Stimulated activated CD8-positive, alpha-beta memory T cell treated with anti-CD3 and anti-CD28 coated beads, Interleukin-4, amount 100 ng/mL, for 4 hours (primary cell): ENCODE measurements around the gene ANKRD11.
"Not testable (repeated sequence)": the region's sequence is repeated elsewhere in the genome, so short reads cannot be mapped to it uniquely, and the experiment has no call there.

Experiments
- DNase-seq, 2 donors: peaks; one replicate each; pipeline ENCODE4 v3.0.0-alpha.2; 2020; ENCODE audit warnings: low read depth in 2 of 2, low spot score in 1 of 2

Gene ANKRD11

GRCh38 chr16:89409161-89409711 is 81.1 kb downstream of the ANKRD11 start:
- DNase-seq = peak; percentile 35 to 53

GRCh38 chr16:89408315-89408714 is 82.0 kb downstream of the ANKRD11 start:
- no peak for DNase-seq

DNA sequence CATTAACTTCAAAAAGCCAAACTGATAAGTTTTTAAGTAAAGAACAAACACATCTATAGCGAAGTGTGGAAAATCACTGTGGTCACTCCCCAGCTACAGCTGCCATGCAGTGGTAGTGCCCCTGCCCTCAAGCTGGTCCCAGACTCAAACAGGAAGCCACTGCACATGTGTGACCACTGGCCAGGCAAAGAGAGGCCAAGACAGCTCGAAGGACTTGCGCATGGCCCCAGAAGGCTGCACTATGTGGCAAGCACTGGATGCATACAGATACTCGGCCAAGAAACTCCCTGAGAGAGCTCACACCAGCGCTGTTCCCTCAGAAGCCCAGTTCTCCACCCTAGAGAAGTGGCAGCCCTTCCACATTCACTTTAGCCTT is 82.4 kb downstream of the ANKRD11 start:
- no peak for DNase-seq

DNA sequence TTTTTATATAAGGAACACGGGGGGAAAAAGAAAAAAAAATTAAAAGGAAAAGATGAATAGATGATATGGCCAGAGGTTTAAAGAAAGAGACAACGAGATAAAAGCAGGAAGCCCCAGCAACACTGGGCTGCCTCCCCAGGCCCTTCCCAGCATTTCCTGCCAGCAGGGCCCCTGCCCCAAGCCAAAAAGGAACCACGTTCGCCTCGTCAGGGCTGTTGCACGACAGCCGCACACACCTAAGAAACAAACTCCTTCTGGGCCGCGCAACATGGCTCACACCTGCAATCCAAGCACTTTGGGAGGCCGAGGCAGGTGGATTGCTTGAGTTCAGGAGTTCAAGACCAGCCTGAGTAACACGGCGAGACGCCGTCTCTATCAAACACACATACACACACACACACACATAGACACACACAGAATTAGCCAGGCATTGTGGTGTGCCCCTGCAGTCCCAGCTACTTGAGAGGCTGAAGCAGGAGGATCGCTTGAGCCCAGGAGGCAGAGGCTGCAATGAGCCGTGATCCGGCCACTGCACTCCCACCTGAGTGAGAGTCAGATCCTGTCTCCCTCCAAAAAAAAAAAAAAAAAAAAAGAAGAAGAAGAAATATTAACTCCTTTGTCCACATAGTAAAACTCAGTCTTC is 83.0 kb downstream of the ANKRD11 start:
- no peak for DNase-seq

- no peak for DNase-seq
These were observed 84.0 kb downstream of the ANKRD11 start for GRCh38 chr16:89406277-89406888.

DNA sequence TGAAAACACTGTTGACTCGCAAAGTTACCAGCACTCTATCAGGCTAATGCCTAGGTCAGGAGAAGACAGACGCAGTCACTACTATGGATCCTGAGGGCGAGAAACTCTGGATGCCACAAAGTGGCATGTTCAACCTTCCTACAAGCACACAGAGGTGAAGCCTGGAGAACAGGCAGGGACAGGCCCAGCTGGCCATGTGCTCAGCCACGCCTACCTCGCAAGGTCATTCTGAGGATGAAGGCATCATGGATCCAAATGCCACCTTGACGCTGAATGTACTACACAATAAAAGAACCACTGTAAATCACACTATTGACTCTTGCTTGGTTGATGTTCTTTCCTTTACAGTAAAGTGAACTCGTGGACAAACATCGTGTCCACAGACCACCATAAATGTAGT is 85.8 kb downstream of the ANKRD11 start:
- no peak for DNase-seq

DNA sequence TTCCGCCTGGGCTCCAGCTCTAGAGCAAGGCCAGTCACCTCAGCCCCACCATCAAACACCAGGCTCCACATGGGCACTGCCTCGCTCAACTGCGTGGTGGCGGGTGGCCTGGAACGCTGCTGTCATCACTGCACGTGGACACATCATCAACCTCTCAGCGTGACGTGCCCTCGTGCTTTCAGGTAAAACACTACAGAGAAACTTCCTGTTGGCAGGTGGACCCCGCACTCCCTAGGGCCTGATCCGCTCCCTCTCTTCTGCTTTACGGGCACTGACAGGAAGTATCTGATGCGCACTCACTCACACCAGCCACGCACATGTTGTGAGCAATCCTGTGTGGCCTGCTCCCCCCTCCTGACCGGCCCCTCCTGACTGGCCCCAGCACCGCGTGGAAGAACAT is 87.4 kb downstream of the ANKRD11 start:
- peak in 1 of 2 donors; percentile 11 for DNase-seq

GRCh38 chr16:89401641-89402445 is 88.5 kb downstream of the ANKRD11 start:
- no peak for DNase-seq

DNA sequence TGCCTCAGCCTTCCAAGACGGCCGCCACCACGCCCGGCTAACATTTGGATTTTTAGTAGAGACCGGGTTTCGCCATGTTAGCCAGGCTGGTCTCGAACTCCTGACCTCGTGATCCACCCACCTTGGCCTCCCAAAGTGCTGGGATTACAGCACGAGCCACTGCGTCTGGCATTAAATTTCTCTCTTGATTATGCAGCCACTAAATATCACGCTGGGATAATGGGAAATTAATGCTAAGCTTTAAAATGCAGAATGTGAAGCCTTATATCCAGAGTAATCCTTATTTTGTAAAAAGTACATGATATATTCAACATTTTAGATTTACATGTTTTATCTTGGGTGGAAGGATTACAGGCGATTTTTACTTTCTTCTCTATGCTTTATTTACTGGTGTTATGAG is 89.2 kb downstream of the ANKRD11 start:
- no peak for DNase-seq

DNA sequence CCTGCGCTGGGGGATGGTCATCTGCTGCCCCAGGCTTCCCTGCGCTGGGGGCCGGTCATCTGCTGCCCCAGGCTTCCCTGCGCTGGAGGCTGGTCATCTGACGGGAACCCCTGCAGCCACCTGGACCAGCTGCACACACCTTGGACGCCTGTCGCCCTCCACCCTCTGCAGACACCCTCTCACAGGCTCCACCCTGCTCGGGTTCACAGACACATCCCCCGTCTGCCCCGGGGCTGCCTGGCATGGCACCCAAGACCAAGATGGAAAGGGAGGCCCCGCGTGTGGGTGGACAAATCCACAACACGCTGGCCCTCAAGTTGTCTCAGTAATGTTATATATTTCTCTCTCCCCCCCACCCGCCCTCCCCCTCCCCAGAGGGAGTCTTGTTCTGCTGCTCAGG is 89.6 kb downstream of the ANKRD11 start:
- no peak for DNase-seq

- no peak for DNase-seq
These were observed 91.4 kb downstream of the ANKRD11 start for GRCh38 chr16:89398924-89399323.

GRCh38 chr16:89397331-89397861 is 93.0 kb downstream of the ANKRD11 start:
- DNase-seq = no peak

GRCh38 chr16:89396156-89396555 is 94.2 kb downstream of the ANKRD11 start:
- DNase-seq = no peak

- DNase-seq = no peak
These were observed 94.9 kb downstream of the ANKRD11 start for GRCh38 chr16:89395150-89396142.

- no peak for DNase-seq
These were observed 96.5 kb downstream of the ANKRD11 start for GRCh38 chr16:89393738-89394406.

- no peak for DNase-seq
These were observed 97.3 kb downstream of the ANKRD11 start for GRCh38 chr16:89392881-89393737.

DNA sequence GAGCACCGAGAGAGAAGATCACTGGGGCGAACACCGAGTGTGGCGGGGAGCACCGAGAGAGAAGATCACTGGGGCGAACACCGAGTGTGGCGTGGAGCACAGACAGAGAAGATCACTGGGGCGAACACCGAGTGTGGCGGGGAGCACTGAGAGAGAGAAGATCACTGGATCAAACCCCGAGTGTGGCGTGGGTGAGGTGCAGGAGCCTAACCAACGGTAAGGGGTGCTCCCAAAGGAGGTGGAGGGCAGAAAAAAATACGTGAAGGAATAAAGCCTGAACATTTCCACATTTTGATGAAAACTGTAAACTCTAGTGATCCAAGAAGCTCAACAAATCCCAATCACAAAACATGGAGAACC is 100.2 kb downstream of the ANKRD11 start:
- not testable (repeated sequence) for DNase-seq

DNA sequence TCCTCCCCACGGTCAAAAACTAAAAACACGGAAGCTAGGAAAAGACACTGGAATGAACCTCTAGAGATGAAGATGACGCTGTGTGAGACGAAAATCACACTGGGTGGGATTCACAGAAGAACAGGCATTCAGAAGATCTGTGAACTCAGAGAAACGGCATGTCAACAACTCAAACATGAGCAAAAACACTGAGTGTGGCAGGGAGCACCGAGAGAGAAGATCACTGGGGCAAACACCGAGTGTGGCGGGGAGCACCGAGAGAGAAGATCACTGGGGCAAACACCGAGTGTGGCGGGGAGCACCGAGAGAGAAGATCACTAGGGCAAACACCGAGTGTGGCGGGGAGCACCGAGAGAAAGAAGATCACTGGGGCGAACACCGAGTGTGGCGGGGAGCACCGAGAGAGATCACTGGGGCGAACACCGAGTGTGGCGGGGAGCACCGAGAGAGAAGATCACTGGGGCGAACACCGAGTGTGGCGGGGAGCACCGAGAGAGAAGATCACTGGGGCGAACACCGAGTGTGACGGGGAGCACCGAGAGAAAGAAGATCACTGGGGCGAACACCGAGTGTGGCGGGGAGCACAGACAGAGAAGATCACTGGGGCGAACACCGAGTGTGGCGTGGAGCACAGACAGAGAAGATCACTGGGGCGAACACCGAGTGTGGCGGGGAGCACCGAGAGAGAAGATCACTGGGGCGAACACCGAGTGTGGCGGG is 100.7 kb downstream of the ANKRD11 start:
- not testable (repeated sequence) for DNase-seq
